Eye (tissue), 1 donor: ENCODE data around the gene C6orf62.
"Not testable (repeated sequence)": the region's sequence is repeated elsewhere in the genome, so short reads cannot be mapped to it uniquely, and the experiment has no call there.

Source experiments
- DNase-seq: peaks from one replicate; pipeline ENCODE4 v3.0.0-alpha.2; 2015

Gene C6orf62

DNA sequence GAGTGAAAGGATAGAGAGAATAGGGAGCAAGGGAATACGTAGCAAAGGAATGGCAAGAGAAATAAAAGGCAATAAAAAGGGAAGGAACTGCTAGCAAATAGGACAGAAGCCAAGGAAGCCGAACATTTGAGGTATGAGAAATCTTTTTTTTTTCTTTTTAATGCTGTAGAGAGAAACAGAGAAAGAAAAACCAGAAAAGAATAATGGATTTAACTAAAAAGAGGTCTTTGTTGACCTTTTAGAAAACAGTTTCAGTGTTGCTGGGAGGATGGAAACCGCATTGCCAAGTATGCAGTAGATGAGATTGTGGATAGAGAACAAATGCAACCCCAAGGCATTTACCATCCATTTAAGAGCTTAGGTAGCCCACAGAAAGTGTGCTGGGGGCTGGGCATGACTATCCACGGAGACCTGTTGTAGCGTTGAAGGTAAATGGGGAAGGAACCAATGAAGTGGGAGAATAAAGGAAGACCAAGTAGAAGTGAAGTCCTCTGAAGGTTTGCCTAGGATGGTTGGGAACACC is 23.3 kb upstream of the C6orf62 start:
- DNase-seq = no peak

DNA sequence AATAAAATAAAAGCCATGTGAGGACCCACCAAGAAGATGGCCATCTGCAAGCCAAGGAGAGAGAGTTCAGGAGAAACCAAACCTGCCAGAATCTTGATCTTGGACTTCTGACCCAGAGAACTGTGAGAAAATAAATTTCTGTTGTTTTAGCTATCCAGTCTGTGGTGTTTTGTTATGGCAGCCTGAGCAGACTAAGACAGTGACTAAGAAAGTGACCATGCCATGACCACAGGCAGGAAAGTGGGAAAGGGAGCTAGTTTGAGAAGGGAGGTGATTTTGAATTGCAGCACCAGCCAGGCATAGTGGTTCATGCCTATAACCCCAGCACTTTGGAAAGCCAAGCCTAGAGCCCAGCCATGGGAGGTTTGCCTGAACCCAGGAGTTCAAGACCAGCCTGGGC is 21.9 kb upstream of the C6orf62 start:
- no peak for DNase-seq

DNA sequence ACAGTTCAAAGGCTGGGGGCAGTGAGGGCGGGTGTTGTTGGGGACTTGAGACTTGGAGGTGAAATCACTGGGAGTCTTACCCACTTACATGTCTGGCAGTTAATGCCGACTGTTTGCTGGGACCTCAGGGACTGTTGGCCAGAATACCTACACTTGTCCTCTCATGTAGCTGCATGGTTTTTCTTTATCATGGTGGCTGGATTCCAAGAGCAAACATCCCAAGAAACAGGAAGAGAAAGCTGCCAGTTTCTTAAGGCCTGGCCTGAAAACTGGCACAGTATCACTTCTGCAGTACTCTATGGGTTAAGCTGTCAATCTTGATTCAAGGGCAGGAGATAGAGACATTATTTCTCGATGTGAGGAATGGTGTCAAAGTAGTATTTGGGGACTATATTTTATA is 19.8 kb upstream of the C6orf62 start:
- DNase-seq = no peak

DNA sequence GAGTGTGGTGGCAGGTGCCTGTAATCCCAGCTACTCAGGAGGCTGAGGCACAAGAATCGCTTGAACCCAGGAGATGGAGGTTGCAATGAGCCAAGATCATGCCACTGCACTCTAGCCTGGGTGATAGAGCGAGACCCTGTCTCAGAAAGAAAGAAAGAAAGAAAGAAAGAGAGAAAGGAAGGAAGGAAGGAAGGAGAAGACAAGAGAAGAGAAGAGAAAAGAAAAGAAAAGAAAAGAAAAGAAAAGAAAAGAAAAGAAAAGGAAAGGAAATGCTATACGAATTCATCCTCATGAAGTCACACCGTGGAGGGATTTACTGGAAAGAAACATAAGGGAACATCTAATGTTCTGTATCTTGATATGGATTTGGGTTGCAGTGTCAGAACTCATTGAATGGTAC is 15.8 kb upstream of the C6orf62 start:
- not testable (repeated sequence) for DNase-seq

DNA sequence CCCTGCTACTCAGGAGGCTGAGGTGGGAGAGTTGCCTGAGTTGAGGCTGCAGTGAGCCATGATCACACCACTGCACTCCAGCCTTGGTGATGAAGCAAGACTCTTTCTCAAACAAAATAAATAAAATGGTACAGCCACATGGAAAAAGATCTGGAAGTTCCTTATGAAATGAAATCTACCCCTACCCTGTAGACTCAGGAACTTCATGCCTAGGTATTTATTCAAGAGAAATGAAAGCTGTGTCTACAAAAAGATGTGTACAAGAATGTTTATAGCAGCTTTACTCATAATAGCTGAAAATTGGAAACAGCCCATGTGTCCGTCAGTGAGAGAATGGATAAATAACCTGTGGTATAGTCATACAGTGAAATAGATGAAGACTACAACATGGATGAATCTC is 15.2 kb upstream of the C6orf62 start:
- DNase-seq = no peak

DNA sequence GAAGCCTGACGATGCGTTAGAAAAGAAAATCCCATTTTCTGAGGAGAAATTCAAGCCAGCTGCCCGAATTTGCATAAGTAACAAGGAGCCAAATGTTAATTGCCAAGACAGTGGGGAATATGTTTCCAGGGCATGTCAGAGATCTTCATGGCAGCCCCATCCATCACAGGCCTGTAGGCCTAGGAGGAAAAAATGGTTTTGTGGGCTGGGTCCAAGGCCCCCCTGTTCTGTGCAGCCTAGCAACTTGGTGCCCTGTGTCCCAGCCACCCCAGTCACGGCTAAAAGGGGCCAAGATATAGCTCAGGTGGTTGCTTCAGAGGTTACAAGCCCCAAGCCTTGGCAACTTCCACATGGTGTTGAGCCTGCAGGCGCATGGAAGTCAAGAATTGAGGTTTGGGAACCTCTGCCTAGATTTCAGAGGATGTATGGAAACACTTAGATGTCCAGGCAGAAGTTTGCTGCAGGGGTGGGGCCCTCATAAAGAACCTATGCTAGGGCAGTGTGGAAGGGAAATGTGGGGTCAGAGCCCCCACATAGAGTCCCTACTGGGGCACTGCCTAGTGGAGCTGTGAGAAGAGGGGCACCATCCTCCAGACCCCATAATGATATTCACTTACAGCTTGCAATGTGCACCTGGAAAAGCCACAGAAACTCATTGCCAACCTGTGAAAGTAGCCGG is 12.6 kb upstream of the C6orf62 start:
- not testable (repeated sequence) for DNase-seq

DNA sequence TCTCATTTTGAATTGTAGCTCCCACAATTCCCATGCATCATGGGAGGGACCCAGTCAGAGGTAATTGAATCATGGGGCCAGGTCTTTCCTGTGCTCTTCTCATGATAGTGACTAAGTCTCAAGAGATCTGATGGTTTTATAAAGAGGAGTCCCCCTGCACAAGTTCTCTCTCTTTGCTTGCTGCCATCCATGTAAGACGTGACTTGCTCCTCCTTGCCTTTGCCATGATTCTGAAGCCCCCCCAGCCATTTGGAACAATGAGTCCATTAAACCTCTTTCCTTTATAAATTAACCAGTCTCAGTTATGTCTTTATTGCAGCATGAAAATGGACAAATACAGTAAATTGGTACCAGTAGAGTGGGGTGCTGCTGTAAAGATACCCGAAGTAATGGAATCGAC is 11.7 kb upstream of the C6orf62 start:
- DNase-seq = not testable (repeated sequence)

DNA sequence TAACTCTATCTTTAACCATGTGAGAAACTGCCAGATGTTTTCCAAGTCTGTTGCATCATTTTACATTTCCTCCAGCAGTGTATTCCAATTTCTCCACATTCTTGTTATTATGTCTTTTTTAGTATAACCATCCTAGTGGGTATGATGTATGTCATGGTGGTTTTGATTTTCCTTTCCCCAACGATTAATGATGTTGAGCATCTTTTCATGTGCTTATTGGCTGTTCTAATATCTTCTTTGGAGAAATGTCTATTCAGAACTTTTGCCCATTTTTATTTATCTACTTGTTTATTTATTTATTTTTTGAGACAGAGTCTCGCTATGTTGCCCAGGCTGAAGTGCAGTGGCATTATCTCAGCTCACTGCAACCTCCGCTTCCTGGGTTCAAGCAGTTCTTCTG is 4.3 kb upstream of the C6orf62 start:
- no peak for DNase-seq

DNA sequence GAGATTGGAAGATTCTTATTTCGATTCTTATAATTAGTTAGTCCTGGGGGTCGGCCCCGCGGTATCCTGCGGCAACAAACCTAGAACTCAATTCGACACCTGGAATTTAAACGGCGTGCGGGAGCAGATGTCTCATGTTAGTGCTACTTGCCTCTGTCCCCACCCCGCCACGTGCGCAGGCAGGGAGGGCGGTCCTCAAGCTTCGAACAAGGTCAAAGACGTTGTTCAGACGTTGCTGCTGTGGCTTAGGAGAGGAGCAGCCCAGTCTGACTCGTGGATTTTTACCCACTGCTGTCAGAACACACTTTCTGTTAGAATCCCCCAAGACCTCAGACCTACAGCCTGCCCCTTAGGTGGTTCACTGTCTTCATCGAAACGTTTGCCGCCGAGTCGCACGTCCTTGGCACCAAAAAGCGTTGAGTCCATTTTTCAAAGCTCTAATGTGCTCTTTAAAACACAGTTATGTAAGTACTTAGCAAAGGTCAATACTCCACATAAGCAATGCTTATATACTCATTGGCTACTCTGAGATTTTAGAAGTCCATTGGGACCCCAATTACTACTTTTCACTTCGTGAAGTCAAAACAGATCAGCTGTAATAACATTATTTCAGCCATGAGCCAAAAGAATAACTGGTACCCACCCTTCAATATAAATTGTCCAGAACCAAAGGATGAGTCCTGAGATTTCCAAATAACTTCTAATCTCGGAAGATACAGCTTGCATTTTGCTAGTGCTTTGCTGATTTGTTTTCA is 2.7 kb upstream of the C6orf62 start:
- no peak for DNase-seq

DNA sequence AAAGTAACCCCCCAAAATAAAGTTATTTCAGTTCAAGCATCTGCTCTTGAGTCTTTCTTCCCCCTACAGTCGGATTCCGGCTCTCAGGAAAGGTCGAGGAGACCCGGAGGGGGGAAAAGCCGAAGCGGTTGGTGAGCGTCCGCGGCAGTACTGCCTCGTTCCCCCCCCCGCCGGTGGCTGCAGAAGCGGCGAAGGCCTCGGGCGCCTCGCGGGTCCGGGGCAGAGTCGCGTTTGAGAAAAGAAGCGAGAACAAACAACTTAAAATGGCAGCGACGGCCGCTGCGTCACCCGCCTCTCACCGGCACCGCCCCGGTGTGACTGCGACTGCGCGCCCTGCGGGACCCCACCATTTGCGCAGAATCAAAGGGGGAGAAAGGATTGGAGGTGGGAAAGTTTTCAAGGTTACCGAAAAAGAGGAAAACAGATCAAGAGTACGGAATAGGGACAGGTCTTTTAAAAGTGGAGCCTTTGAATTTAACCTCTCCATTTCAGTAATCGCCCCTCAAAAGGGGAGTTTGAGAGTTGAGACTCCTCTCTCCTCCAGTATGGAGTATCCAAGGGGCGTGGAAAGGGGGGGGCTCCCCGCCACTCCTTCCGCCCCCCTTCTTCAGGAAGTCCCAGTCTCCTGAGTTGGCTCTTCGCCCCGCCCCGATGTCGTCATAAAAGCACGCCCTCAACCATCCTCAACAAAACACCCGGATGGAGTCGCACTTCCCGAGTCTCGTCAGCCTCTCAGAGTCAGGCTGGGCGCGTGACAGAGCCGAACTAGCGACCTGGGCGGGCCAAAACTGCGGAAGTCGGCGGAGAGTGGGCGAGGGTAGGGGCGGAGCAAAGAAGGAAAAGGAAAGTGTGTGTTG is 1.9 kb upstream of the C6orf62 start:
- peak; percentile 100 for DNase-seq

DNA sequence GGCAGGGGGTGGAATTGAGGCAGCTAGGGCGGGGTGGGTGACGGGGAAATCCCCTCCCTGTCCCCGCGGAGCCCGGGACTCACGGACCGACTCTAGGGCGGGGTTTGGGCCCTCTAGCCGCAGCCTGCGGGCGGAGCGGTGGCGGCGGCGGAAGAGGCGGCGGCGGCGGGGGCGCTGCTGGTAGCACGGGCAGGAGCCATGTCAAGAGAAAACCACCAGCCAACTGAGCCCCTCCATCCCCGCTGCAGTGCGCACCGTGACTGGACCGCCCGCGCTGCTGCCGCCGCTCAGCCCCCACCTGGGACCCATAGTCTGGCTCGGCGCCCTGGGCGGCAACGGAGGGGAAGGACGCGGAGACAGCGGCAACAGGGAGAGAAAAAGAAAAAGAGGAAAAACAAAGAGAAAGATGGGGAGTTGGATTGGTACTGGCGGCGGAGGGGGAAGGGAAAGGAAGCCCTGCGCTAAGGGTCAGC is 1.2 kb upstream of the C6orf62 start:
- DNase-seq = no peak

DNA sequence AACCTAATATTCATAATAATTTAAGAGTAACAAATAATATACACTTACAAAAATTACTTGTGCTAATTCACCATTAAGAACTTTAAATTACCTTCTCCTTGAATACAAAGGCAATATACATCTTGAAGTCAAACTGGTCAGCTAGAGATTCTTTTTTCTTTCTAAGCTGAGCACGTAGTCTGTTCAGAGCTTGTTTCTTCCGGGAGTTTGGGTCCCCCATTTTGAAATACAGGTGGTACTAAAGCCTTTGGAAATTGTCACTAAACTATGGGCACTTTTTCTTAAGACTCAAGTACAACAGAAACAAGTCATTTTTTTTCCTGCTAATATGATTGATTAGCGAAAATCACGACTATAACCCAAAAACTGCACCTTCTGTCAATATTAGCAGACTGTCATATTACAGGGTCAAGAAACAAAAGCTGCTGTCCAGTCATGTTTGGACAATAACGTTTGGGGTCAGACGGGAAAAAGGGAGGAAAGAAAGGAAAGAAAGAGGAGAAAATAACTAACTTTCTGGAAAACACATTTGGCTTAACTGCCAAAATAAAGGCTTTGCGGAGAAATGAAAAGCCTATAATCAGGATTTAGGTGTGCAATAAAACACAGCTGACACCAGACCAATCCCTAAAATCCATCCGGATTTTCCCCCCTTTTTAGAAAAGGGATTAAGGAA is 367 bp downstream of the C6orf62 start:
- DNase-seq = no peak

DNA sequence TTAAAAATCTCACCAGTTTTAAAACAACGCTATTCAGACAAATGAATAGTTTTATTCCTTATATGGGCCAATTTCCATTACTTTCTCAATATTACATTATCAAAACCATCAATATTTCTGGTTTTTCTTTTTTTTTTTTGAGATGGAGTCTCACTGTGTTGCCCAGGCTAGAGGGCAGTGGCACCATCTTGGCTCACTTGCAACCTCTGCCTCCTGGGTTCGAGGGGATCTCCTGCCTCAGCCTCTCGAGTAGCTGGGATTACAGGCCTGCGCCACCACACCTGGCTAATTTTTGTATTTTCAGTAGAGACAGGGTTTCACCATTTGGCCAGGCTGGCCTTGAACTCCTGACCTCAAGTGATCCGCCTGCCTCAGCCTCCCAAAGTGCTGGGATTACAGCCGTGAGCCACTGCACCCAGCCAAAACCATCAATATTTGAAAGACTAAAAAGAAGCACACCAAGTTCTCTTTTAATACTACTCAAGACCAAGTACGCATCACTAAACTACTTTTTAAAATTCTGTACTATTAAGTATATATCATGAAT is 2.3 kb downstream of the C6orf62 start:
- DNase-seq = not testable (repeated sequence)

DNA sequence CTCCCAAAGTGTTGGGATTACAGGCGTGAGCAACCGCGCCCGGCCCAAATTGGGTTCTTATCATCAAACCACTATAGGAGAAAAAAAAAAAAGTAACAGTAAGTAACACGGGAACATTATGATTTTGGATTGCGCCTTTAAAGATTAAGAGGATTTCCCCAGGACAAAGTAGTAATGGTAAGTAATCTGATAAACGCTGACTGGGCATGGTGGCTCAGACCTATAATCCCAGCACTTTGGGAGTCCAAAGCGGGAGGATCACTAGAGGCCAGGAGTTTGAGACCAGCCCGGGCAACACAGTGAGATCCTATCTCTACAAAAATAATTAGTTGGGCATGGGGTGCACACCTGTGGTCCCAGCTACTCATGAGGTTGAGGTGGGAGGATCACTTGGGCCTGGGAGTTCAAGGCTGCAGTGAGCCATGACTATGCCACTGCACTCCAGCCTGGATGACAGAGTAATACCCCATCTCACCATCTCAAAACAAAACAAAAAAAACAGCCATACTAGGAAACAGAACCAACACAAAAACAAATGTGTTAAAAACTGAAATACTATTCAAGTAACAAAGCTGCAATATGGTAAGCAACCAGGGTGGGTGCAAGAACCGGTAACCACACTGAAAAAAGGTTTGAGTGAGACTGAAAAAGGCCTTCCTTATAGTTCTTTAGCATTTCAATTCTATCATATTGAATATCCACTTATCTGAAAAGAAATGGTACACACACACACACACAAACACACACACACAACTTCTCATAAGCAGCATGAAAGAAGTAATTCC is 8.2 kb downstream of the C6orf62 start:
- no peak for DNase-seq

DNA sequence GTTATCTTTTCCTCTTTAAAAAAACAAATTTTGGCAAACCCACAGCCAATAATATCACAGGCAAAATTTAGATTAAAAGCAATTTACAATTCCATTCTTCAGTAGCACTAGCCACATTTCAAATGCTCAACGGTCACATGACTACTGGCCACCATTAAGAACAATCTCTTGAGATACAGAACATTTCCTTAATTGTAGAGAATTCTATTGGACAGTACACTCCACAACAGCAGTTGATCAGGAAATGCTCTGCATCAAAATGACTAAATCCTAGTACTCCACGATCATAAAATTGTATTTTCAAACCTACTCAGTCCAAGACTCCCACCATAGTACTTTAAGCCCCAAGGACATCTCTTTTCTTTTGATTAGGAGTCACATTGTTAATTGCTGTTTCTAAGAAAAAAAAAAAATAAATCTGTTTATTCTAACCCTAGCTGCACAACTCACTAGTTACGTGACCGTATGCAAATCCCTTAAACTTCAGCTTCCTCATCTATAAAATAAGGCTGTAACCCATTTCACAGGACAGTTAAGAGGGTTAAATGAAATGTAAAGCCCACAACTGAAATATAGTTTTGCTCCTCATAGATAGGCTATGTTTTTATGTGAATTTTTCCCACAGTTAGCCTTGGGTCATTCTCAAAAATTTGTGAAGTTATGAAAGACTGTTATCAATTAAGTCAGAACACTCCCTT is 9.8 kb downstream of the C6orf62 start:
- no peak for DNase-seq

DNA sequence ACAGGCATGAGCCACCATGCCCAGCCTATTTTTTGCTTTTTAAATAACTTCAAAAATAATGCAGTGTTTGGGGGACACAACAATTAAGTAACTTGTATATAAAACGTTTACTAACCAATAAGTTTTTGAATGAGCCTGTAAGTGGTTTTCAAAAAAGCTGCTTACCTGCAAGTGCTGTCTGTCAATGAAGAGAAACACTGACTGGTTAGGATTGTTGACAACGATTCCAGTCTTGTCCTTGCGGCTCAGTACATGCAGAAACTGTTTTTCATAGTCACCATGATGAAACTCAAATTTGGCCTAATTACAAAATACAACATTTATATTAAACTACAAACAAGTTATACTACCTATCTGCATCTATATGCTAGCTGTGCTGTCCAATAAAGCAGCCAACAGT is 10.3 kb downstream of the C6orf62 start:
- DNase-seq = no peak

DNA sequence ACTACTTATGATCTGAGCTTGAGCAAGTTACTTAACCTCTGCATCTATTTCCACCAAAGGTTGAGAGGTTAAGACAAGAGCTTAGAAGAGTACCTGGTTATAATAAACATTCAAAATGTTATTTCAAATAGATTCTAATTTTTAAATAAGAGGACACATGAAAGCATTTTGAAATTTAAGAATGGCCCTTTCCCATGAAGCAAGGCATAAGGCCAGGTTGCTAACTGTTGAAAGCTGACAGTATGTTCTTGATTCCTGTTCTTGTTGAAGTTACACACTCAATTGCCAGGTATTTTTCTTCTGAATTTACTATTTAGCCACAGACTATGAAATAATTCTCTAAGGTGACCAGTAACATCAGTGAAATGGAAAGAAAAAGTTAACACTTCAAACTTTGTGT is 14.5 kb downstream of the C6orf62 start:
- DNase-seq = no peak

DNA sequence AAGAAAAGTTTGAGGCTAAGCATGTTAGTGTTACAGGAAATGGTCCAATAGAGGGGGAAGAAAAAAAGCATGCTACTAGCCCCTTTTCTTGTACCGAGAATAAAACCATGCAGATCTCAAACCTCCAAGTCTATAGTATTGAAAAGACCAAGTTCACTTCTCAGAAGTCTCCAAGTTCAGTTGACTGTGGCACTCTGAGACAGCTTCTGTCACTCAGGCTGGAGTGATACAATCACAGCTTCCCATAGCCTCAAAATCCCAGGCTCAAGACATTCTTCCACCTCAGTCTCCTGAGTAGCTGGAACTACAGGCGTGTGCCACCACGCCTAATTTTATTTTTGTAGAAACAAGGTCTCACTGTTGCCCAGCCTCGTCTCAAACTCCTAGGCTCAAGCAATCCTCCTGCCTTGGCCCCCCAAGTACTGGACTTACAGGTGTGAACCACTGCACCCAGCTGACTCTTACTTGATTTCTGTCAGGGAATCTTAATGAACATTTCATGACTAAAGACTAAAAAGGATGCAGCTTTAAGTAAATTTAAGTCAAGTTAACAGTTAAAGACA is 16.2 kb downstream of the C6orf62 start:
- DNase-seq = no peak

DNA sequence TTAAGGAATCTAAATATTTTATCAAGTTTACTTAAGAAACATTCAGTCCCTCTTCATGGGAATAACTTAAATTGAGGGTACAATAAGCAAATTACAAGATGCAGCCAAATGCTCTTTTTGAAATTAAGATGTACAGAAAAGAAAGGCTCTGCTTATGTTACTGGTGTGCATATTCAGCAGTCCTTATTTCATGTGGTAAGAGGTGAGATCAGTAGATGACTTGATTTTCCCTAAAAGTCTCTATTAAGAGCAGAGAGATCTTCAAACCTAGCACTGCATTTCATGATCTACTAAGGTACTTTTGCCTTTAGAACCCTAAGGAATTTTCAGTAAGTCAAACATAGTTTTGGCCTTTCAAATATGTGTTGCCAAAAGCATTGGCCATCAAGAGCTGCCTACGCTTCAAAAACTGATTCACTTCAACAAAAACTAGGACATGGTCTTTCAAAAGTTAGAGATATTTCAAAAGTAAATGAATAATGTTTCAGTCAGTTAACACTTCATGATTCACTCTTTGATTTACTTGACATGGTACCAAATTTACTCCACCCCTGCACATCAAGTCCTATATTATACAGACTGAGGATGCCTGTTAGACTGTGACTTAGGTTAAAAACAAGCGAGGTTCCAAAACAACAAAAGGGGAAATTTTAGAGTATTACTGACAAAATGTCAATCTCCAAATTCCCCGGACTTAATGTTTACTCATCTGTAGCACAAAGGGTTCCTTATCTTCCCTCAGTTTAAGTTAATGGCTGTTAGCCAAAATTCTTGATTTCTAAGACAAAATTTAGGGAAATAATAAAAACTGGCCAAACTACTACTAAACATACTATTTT is 19.2 kb downstream of the C6orf62 start:
- no peak for DNase-seq

DNA sequence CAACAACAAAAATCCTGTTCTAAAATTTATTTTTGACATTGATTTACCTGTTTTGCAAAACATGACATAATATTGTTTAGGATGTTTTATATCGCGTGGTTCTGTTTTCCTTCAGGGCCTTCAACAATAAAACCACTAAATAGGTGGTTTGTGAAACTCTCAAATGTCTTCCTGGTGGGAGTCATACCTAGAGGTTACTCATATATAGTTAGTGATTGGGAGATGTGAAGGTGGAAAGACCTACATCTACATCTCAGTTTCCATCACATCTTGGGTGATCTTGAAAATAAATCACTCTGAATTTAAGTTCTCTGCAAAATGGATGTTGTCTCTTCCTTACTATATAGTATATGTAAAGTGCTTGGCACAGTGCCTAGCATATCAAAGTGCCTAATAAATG is 22.9 kb downstream of the C6orf62 start:
- no peak for DNase-seq
